ENCODE measurements around the gene CAPN10. TPM values are rescaled to one million over a fixed set of nuclear protein-coding genes. Genes with fewer than 3 reads are reported as not detected.

Gene CAPN10
- total RNA-seq, 1 experiment from 2014 or later: 47.4 TPM

- WGBS (ENCODE audit: extremely low coverage, insufficient read length, low lambda C conversion rate): no CpG with 5 or more reads among the region's 13 CpGs
- H3T11ph ChIP-seq (ENCODE audit: low read length): no peak overlapping the region
- no peaks in the 10 kb centered on the region for H3K79me2 ChIP-seq (ENCODE audit: insufficient read depth, low read length)
- no peak overlapping the region for H3K4ac ChIP-seq (ENCODE audit: low read depth, low read length)
- H3K23me2 ChIP-seq (ENCODE audit: insufficient read length, low read depth, low read length, poor library complexity, severe bottlenecking): no peaks in the 10 kb centered on the region
- H4K8ac ChIP-seq (replicated peaks; ENCODE audit: insufficient read length, low read depth, low read length): no peak overlapping the region
- H2BK12ac ChIP-seq (ENCODE audit: insufficient read length, low read depth, low read length): no peak overlapping the region
- H3K27ac Mint-ChIP-seq: no peak overlapping the region
- H3K27ac ChIP-seq (ENCODE audit: insufficient read length, low read depth, low read length): no peak overlapping the region
- no peak overlapping the region for H2BK120ac ChIP-seq (ENCODE audit: low read depth, low read length, poor library complexity, severe bottlenecking)
- no peaks in the 10 kb centered on the region for H3K4me1 ChIP-seq (ENCODE audit: insufficient read depth, low read length)
- H2BK15ac ChIP-seq (ENCODE audit: low read depth, low read length): no peak overlapping the region
- H4K5ac ChIP-seq (ENCODE audit: insufficient read length, low read depth, low read length): no peak overlapping the region
- H3K9me3 ChIP-seq (ENCODE audit: control insufficient read depth, low read depth, low read length): no peaks in the 10 kb centered on the region
- no peak overlapping the region for H3K4me2 ChIP-seq (ENCODE audit: insufficient read depth, insufficient read length, low read length)
- no peak overlapping the region for H3K18ac ChIP-seq (ENCODE audit: insufficient read length, low read depth, low read length)
- no peak overlapping the region for H3K23ac ChIP-seq (ENCODE audit: insufficient read length, low read depth, low read length)
- no peak overlapping the region for H3K9ac ChIP-seq (ENCODE audit: extremely low read depth, insufficient read length, low read length)
- H3K79me1 ChIP-seq (ENCODE audit: insufficient read depth, low read depth, low read length, poor library complexity, severe bottlenecking): no peaks in the 10 kb centered on the region
- H3K56ac ChIP-seq (ENCODE audit: insufficient read length, low read depth, low read length): no peak overlapping the region
- peaks cover 4% of the 10 kb centered on the region for H3K27me3 Mint-ChIP-seq (ENCODE audit: low read depth)
- H2AK5ac ChIP-seq (ENCODE audit: insufficient read length, low read length): no peak overlapping the region
- peaks cover 2 to 12% (median 5%) of the 10 kb centered on the region in 3 experiments; a peak in 6 of 7 replicates for H3K36me3 Mint-ChIP-seq (ENCODE audit: insufficient read depth in 1 of 3, low read depth in 3 of 3)
- H2BK5ac ChIP-seq (ENCODE audit: insufficient read length, low read length): no peak overlapping the region
- peaks cover 0 to 13% of the 10 kb centered on the region in 2 experiments; a peak in 2 of 4 replicates for H3K4me1 Mint-ChIP-seq
- peaks cover 13 to 35% of the 10 kb centered on the region in 2 experiments for H3K9me3 Mint-ChIP-seq
- H3K27me3 ChIP-seq (ENCODE audit: insufficient read depth, low read length): no peaks in the 10 kb centered on the region
- no peak overlapping the region for H3K4me3 Mint-ChIP-seq
- no peak overlapping the region for H4K91ac ChIP-seq (ENCODE audit: insufficient read length, low read depth, low read length)
- DNase-seq: peak; percentile 4
- TF ChIP-seq CTCF (conservative IDR thresholded peaks at IDR 0.05): no peak
- no peak overlapping the region for H2AFZ ChIP-seq (ENCODE audit: low read length)
- H3K14ac ChIP-seq (ENCODE audit: insufficient read depth, low read length): no peak overlapping the region
- H2BK20ac ChIP-seq (ENCODE audit: low read depth, low read length, poor library complexity, severe bottlenecking): no peak overlapping the region
- no peaks in the 10 kb centered on the region for H4K20me1 ChIP-seq (ENCODE audit: control insufficient read depth, insufficient read depth, insufficient read length)
Observed at GRCh38 chr2:240620149-240620731, 33.7 kb downstream of the CAPN10 start.
